GM18511 (cell line): ENCODE results near the gene PWWP2B.

Experiments
- ATAC-seq: cut with Tn5 transposase; IDR thresholded peaks from one replicate; pipeline ENCODE4 v1.9.1; 2021; ENCODE audit warnings: mild to moderate bottlenecking, moderate library complexity; ENCODE audit not compliant: unreplicated experiment

The PWWP2B gene

GRCh38 chr10:132466520-132467463 lies 69.8 kb downstream of the PWWP2B start:
- no peak for ATAC-seq
